Activated T-cell treated with anti-CD3 and anti-CD28 coated beads, Interleukin-2, amount 50 U/mL, for 48 hours (primary cell): ENCODE results near the gene MICAL3.

Experiments used
- DNase-seq, 2 experiments: peaks; one replicate each; pipeline ENCODE4 v3.0.0-alpha.2; 2020

Gene MICAL3

DNA sequence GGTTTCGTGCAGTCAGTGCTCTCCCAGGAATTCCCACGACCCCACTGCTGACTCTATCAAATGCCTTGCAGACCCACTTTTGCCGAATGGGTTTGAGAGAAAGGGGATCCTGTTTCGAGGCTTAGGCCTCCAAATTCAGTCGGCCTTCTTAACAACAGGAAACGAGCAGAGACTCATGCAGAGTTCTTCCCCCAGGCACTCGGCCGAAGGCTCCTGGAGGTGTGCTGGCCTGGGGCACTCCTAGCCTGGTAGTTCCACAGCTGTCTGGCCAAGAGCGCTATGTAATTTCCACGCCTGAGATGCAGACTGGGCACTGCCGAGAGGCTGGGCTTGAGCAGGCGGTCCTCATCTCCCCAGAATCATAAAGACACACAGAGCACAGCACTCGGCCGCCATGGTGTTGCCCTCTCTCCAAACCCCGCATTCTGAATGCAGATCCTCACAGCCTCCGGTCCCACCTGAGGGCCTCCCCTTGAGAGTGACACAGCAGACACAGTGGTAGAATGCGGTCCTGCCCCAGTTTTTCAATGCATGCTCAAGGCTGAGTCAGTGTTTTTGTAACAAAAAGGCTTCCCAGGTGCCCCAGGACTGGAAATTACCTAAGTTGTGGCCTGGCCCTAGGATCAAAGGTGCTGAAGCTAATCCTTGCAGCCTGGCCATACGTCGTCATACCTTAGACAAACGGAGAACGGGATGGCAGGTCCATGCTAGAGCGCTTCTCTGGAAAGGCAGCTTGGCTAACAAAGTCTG lies 219.9 kb downstream of the MICAL3 start:
- no peak for DNase-seq

DNA sequence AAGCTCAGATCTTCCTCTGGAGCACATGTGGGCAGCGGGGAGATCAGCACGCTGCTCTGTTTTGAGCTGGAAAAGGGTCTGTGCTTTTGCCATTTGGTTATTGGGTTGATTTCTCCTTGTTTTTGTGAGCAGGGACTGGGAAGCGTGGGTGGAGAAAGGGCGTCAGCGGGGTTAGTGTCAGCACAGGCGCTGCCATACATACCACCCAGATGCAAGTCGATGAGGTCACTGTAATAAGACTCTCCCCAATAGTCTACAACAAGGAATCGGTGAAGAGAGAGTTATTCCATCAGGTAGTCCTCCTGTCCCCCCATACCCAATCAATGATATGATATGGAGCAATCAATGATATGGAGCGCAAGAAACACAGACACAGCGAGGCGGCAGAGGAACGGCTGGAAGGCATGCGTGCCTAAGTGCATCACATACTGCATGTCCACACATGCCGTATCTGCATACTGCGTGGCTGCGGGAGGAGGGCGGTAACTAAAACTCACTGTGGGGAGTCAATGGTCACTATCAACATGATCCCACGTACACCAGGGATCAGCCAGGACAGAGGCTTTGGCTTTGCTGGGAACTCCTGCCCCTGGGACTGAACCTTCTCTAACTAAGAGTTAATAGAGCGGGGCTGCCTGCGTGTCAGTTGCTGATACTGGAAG lies 220.6 kb downstream of the MICAL3 start:
- no peak for DNase-seq

- DNase-seq: no peak
Observed at GRCh38 chr22:17802822-17803221, 221.5 kb downstream of the MICAL3 start.

DNA sequence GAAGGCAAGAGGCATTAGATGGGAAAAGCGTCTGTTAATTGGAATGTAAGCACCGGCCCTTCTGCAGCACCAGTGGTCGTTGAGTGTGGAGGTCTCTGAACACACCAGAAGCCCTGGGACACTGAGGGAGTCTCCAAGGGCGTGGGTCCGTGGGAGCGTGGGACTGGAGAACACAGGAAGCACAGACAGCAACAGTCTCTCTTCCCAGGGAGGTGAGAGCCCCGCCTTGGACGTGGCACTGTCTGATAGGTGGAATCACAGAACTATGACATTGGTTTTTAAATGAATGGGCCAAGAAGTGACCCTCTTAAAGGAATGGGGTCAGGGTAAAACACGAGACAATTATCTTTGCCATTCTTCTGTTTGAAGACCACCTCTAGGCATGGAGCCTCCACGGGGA lies 221.9 kb downstream of the MICAL3 start:
- DNase-seq: no peak

DNA sequence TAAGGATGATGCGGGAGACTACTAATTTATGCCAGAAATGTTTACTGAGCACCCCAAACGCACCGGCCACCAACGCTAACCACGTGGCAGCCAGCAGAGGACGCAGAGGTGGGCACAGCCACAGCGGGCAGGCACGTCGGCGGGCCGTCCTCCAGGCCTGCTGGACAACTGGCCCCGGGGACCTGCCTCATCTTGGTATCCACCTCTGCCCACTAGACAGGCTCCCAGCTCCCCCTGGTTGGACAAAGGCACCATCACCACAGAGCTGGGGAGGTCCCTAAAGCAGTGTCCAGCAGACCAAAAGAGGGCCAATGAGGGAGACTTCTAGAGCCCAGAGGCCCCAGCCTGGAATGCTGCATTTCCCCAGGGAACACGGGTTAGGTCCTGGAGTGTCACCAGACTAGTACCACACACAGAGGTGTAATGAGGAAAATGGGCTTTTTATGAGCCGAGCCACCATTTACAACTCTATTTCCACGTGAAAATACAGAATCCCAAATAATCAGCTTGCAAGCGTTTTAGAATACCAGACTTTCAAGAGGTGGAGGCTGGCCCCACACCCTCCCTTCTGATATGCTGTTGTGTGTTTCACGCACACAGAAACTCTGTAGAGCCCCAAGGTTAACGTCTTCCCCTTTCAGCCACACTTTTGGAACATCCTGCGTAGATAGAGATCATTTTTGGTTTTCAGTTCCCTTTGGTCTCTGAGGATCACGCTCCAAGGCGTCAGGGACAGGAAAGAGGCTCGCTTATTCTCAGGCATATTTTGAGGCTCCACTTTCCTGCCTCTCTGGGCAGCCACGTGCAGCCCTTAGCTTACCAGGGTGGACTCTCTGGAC lies 226.4 kb downstream of the MICAL3 start:
- DNase-seq: no peak

GRCh38 chr22:17796695-17797094 lies 227.7 kb downstream of the MICAL3 start:
- DNase-seq: no peak

GRCh38 chr22:17795661-17796548 lies 228.5 kb downstream of the MICAL3 start:
- no peak for DNase-seq

DNA sequence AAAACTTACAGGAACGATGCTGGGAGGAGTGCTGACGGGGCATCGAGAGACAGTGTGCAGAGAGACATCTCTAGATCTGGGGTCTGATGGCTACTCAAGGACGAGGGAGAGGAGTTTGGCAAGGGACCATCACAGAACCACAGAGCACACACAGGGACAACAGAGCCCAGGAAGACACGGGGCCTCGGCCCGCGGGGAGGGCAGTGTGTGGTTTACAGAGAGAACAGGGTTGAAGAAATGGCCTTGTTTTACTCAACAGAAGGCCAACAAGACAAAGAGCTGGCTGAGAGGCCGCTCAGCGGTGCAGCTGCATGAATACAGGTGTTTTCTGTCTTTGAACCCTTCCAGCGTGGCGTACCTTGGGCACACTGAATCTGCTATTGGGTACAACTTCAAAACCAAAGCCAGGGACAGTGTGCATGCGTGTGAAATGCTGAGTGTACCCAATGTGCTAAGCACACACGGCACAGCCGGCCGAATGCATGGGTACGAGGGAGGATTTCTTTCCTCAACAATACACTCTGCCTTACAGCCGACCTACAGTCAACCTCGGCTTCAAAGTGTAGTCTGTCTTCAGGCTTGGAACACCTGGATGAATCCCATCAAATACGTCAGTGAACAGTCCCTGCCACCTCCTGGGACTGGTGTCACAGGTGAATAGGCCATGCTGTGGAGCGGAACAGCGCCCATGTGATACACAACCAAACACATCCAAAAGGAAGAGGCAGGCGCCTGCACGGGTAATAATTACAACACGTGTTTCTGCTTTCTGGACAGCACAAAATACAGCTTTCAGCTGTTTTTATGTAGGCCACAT lies 229.4 kb downstream of the MICAL3 start:
- DNase-seq: no peak

DNA sequence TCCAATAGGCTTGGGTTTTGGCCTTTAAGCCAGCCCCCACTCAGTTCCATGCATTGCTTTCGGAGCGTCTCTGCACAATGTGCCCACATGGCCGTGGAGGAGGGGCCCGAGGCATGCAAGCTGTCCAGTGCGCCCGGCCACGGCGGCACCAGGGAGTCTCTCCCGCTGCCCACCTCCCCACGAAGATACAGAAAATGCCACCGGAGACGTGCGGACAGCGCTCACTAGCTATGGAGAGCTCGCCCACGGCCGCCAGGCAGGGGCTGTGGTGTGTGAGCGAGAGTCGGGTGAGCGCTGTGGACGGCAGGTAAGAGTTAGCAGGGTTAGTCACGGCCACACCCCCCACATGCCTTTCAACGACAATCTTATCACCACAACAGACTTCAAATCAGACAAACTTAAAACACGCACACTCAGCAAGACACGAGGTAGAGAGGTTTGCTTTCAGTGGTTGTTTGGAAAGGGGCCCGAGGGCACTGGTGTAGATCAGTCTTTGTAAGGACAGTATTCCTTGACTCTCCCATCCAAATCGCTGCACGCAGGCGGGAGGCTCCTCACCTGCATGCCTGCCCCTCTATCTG lies 231.4 kb downstream of the MICAL3 start:
- no peak for DNase-seq

- no peak for DNase-seq
Observed at GRCh38 chr22:17792299-17792698, 232.1 kb downstream of the MICAL3 start.

- no peak for DNase-seq
Observed at GRCh38 chr22:17791196-17791595, 233.2 kb downstream of the MICAL3 start.

DNA sequence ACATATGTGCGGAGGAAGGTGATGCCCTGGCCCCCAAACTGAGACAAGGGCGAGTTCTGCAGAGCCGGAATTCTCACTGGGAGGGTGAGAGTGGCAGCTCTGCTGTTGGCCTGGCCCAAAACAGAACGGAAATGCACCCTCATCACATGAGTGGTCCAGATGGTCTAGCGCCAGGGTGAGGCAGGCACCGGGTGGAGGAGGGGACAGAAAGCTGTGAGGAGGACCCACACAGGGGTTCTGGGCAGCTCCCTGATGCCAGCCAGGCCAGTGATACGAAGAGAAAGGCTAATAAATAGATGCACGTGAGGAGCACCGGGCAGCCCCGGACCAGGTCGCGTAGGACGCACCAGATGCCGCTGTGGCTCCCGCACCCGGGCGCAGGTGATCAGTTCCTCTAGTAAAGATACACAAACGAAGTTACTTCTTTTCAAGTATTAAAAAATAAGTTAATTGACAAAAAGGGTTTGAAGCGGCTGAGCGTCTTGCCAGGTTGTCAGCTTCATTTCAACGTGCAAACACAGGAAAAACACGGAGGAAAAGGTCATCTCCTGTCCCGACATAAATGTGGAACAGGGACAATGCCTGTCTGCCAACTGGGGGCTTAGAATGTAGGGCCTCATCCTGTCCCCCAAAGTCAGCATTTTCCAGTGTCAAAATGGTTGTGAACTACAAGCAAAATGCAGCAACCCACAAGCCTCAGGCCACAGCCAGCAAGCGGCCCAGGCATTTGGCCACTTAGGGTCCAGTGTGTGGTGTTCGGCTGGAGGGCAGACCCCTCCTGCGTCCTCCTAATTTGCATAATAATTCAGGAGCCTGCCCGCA lies 234.8 kb downstream of the MICAL3 start:
- DNase-seq: no peak

DNA sequence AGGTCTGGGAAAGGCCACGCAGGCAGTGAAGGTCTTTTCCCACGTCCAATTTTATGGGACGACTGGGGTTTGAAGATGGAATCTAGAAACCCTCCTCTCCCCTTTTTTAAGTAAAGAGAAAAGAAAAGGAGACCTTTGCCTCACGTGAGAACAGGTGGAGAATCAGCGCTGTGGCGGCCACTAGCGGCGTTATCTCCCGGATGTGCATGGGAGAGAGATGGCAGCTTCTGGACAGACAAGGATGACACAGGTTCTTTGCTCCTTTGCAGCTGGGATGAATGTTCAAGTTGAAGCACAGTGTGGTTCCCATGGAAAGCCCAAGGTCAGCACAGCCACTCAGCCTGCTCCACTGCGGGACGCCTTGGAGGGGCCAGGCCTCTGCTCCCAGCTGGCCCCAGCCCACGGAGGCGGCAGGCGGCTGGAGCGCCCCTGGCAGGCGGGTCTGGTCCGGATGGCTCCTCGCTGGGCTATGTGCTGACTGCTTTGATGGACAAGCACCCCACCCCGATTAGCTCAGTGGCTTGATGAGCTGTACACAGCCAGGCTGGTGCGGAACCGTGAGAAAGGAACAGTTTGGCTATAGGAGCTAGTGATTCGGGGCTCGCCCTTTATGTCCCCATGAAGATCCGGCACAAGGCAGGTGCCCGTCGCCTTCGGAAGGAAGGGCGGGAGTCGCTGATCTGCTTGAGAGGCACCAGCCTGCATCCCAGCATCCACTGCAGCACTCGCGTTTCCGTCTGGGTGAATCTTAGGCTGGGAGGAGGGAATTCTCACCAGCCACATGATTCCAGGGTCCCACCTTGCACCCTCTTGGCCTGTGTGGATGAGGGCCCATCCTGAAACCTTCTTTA lies 235.6 kb downstream of the MICAL3 start:
- no peak for DNase-seq

GRCh38 chr22:17787716-17788330 lies 236.5 kb downstream of the MICAL3 start:
- no peak for DNase-seq

GRCh38 chr22:17787241-17787640 lies 237.1 kb downstream of the MICAL3 start:
- DNase-seq: no peak

GRCh38 chr22:17786435-17787161 lies 237.8 kb downstream of the MICAL3 start:
- DNase-seq: no peak

DNA sequence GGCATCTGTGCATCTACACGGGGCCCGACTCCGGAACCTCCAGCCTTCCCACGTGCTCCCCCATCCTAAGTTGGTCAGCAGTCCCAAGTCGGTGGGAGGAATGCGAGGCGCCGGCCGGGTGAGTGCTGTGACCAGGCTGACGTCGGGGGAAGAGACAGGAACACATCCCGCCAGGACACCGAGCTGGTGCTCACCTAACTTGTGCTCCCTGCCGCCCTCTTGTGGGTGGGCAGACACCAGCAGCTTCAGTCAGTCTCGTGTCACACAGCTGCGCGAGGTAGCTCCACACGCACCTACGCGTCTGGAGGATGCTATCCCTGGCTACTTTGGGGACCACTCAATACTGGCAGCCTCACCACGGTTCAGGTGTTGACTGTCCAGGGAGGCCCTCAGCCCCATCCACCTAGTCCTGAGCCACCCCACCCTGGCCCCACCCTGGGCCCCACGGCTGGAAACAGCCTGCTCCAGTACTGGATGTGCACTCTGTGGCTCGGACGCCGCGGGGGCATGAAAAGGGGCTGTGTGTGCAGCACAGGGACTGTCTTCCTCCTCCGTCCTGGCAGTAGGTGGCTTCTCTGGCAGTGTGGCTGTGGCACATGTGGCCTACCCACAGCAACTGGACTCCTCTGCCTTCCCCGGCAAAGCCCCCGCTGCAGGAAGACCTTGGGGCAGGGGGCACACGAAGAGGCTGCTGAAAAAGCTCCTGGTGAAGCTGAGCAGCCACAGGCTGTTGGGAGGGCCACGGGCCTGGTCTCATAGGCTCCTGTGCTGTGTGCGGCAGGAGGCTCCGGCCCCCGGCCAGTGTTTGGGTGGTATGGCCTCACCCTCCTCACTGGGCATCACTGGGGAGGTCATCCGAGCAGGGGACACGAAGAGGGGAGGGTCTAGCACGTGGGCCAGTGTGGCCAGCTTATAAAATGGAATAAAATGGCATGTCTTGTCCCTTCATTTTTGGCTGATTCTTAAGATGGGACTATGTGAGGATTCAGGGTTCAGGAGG lies 238.9 kb downstream of the MICAL3 start:
- peak; percentile 83 to 84 for DNase-seq
